ENCODE results near the gene ZNF157. TPM values are rescaled to one million over a fixed set of nuclear protein-coding genes. Genes with fewer than 3 reads are reported as not detected.

Gene ZNF157
- total and polyA plus RNA-seq, 2 of the 8 experiments (the other 6 are each of a cell fraction or from before 2014, with no cell fraction given) = 0.67 to 2.2 TPM

DNA sequence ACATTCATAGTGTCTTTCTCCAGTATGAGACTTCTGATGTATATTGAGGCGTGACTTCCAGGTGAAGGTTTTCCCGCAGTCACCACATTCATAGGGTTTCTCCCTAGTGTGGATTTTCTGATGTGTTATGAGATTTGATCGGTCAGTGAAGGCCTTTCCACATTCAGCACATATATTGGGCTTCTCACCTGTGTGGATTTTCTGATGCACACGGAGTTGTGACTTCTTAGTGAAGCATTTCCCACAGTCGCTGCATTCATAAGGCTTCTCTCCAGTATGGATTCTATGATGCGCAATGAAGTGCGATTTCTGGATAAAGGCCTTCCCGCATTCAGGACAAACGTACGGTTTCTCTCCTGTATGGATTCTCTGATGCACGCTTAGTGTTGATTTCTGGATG is 77.2 kb downstream of the ZNF157 start:
- H2BK20ac ChIP-seq (ENCODE audit: low read length) = no peak overlapping the region
- H2BK12ac ChIP-seq (ENCODE audit: low read depth, low read length) = no peak overlapping the region
- no peaks in the 10 kb centered on the region for H3K23me2 ChIP-seq (ENCODE audit: low read depth, low read length)
- H2AFZ ChIP-seq (ENCODE audit: low read length) = no peak overlapping the region
- peaks cover 5 to 29% (median 9%) of the 10 kb centered on the region in 4 experiments; a peak in 6 of 8 replicates for H3K36me3 ChIP-seq (ENCODE audit: control insufficient read depth in 2 of 4, insufficient read depth in 4 of 4, low read length in 3 of 4)
- FAIRE-seq (no peak), DNase-seq (ENCODE audit: low read depth in 1 of 2, low spot score in 2 of 2) (no peak)
- no peak overlapping the region for H2BK15ac ChIP-seq (ENCODE audit: low read length)
- H4K20me1 ChIP-seq (replicated peaks in 1 of 2; ENCODE audit: control insufficient read depth in 1 of 2, insufficient read depth in 2 of 2, low read length in 2 of 2) = no peaks in the 10 kb centered on the region
- H3K79me2 ChIP-seq (ENCODE audit: control insufficient read depth in 1 of 2, insufficient read depth in 2 of 2, low read length in 2 of 2) = no peaks in the 10 kb centered on the region
- no peak overlapping the region for H3K27ac ChIP-seq (ENCODE audit: low read depth, low read length)
- H3K9me3 ChIP-seq (ENCODE audit: insufficient read depth in 2 of 2, low read depth in 1 of 2, low read length in 1 of 2) = peaks cover 25 to 35% of the 10 kb centered on the region in 2 experiments
- WGBS, 2 experiments (ENCODE audit: extremely low coverage in 1 of 2, insufficient coverage in 1 of 2, insufficient read length in 1 of 2, insufficient replicate concordance in 2 of 2, low coverage in 1 of 2, low lambda C conversion rate in 2 of 2, missing lambda C conversion rate in 1 of 2) = 90% methylated on average over 11 of the region's 11 CpGs; no CpG with 5 or more reads in 1 of the 2 experiments
- ChIA-PET CTCF (ENCODE audit: partially characterized antibody) (no interaction called here), POLR2A (ENCODE audit: partially characterized antibody) (no interaction called here)
- no peaks in the 10 kb centered on the region for H3K27me3 ChIP-seq (replicated peaks in 1 of 4; ENCODE audit: control insufficient read depth in 3 of 4, extremely low read depth in 1 of 4, insufficient read depth in 3 of 4, low read length in 3 of 4)
- no peak overlapping the region for H3K4me2 ChIP-seq (ENCODE audit: insufficient read depth in 1 of 2, low read depth in 2 of 2, low read length in 2 of 2)
- H2BK5ac ChIP-seq (ENCODE audit: low read depth, low read length) = no peak overlapping the region
- no peak overlapping the region for H2BK120ac ChIP-seq (replicated peaks; ENCODE audit: low read depth, low read length)
- H4K91ac ChIP-seq (replicated peaks; ENCODE audit: insufficient read length, low read length) = no peak overlapping the region
- no peak overlapping the region for H3K14ac ChIP-seq (ENCODE audit: insufficient read length)
- H3K4me1 ChIP-seq (replicated peaks in 1 of 4; ENCODE audit: control insufficient read depth in 3 of 4, insufficient read depth in 4 of 4, low read length in 3 of 4) = no peaks in the 10 kb centered on the region
- no peaks in the 10 kb centered on the region for H3K79me1 ChIP-seq (ENCODE audit: low read depth, low read length)
- no peak overlapping the region for H3K4me3 ChIP-seq (ENCODE audit: extremely low read depth in 1 of 4, insufficient read depth in 2 of 4, low read depth in 3 of 4, low read length in 4 of 4)
- H3K9ac ChIP-seq (replicated peaks in 1 of 4; ENCODE audit: extremely low read depth in 1 of 4, low read depth in 3 of 4, low read length in 3 of 4) = no peak overlapping the region
- H3K18ac ChIP-seq (ENCODE audit: extremely low read depth, low read length) = no peak overlapping the region
- H2AK5ac ChIP-seq (ENCODE audit: low read depth, low read length) = no peak overlapping the region
- no peak overlapping the region for H3K56ac ChIP-seq (replicated peaks; ENCODE audit: insufficient read length, low read depth, low read length)
- no peak overlapping the region for H3K23ac ChIP-seq (ENCODE audit: insufficient read length)
- H3K4ac ChIP-seq (replicated peaks; ENCODE audit: insufficient read length, low read depth, low read length) = no peak overlapping the region
- H4K8ac ChIP-seq (ENCODE audit: extremely low read depth, insufficient read depth, low read length) = no peak overlapping the region
- TF ChIP-seq CHD2 (IDR thresholded peaks at IDR 0.05; ENCODE audit: low read length) (no peak), CREB1 (IDR thresholded peaks at IDR 0.05) (no peak), SUZ12 (IDR thresholded peaks at IDR 0.05; ENCODE audit: low read length) (no peak), EP300 (IDR thresholded peaks at IDR 0.05; ENCODE audit: borderline replicate concordance in 1 of 2, low read depth in 2 of 2, low read length in 2 of 2) (no peak), HDAC6 (IDR thresholded peaks at IDR 0.05; ENCODE audit: low read depth, low read length) (no peak), CBX5 (IDR thresholded peaks at IDR 0.05; ENCODE audit: low read depth, low read length) (no peak), KDM1A (IDR thresholded peaks at IDR 0.05; ENCODE audit: borderline replicate concordance, low read length) (no peak), TAF7 (optimal IDR thresholded peaks at IDR 0.05; ENCODE audit: borderline replicate concordance, low read depth, low read length) (no peak), POLR2A (IDR thresholded peaks at IDR 0.05; ENCODE audit: control extremely low read depth in 1 of 2, low read depth in 2 of 2, low read length in 2 of 2) (no peak), TBP (IDR thresholded peaks at IDR 0.05; ENCODE audit: low read depth, low read length) (no peak), PHF8 (conservative IDR thresholded peaks at IDR 0.05; ENCODE audit: low read depth, low read length) (no peak), MAFK (IDR thresholded peaks at IDR 0.05; ENCODE audit: low read depth, low read length) (no peak), TEAD4 (IDR thresholded peaks at IDR 0.05; ENCODE audit: low read depth, low read length) (no peak), SIN3A (conservative IDR thresholded peaks at IDR 0.05 in 1 of 2, IDR thresholded peaks at IDR 0.05 in 1 of 2; ENCODE audit: low read depth in 1 of 2, low read length in 2 of 2) (no peak), GTF2F1 (IDR thresholded peaks at IDR 0.05; ENCODE audit: borderline replicate concordance, low read depth, low read length) (no peak)
- H4K5ac ChIP-seq (ENCODE audit: insufficient read length, low read depth, low read length) = no peak overlapping the region
